Measurements from ENCODE around the gene VGLL3.

- TF ChIP-seq POLR2A (IDR thresholded peaks at IDR 0.05) (no peak), CTCF (IDR thresholded peaks at IDR 0.05) (no peak), POLR2AphosphoS5 (IDR thresholded peaks at IDR 0.05) (no peak)
Measured at GRCh38 chr3:86989006-86989405, 1.9 kb downstream of the VGLL3 start.
